Loucy (cell line): ENCODE data around the gene GNB1.

ENCODE experiments used
- H2AFZ ChIP-seq: fragments of 200-600 bp; sonication (generic); 2 replicates; pipeline ENCODE4 v1.6.0; 2016; ENCODE audit warnings: antibody characterized with exemption, mild to moderate bottlenecking, low read length, moderate library complexity
- H3F3A ChIP-seq: fragments of 200-600 bp; 2 replicates; pipeline ENCODE4 v1.6.0; 2016; ENCODE audit warnings: antibody characterized with exemption, low read depth, mild to moderate bottlenecking
- H3K27me3 ChIP-seq: fragments of 200-600 bp; sonication (generic); 2 replicates; pipeline ENCODE4 v1.6.1; 2014; ENCODE audit warnings: low read length, mild to moderate bottlenecking; ENCODE audit not compliant: insufficient read depth, poor library complexity, severe bottlenecking
- H3K36me3 ChIP-seq: fragments of 200-600 bp; sonication (generic); 2 replicates; pipeline ENCODE4 v1.6.1; 2016; ENCODE audit warnings: low read length; ENCODE audit not compliant: insufficient read depth
- H3K4me1 ChIP-seq: fragments of 200-600 bp; sonication (generic); 2 replicates; pipeline ENCODE4 v1.5.1; 2014; ENCODE audit warnings: low read length, mild to moderate bottlenecking; ENCODE audit not compliant: insufficient read depth, poor library complexity, severe bottlenecking
- H3K4me2 ChIP-seq: fragments of 200-600 bp; sonication (generic); 2 replicates; pipeline ENCODE4 v1.6.0; 2014; ENCODE audit warnings: antibody characterized with exemption, low read length, low read depth, mild to moderate bottlenecking; ENCODE audit not compliant: poor library complexity, severe bottlenecking
- H3K4me3 ChIP-seq: fragments of 200-600 bp; sonication (generic); 2 replicates; pipeline ENCODE4 v1.5.1; 2014; ENCODE audit warnings: low read length, mild to moderate bottlenecking, mixed read lengths; ENCODE audit not compliant: poor library complexity, severe bottlenecking
- H3K79me2 ChIP-seq: fragments of 200-600 bp; sonication (generic); 2 replicates; pipeline ENCODE4 v1.6.1; 2014; ENCODE audit warnings: low read length; ENCODE audit not compliant: insufficient read depth
- H3K9ac ChIP-seq: fragments of 200-600 bp; sonication (generic); 2 replicates; pipeline ENCODE4 v1.6.0; 2014; ENCODE audit warnings: mild to moderate bottlenecking, low read depth, low read length, moderate library complexity; ENCODE audit not compliant: poor library complexity, severe bottlenecking
- H3K9me2 ChIP-seq: fragments of 200-600 bp; sonication (generic); replicated peaks from 2 replicates; pipeline ENCODE4 v1.6.1; 2016; ENCODE audit warnings: low read depth, low read length, mixed read lengths
- H3K9me3 ChIP-seq: fragments of 200-600 bp; sonication (generic); 2 replicates; pipeline ENCODE4 v1.6.1; 2014; ENCODE audit warnings: mild to moderate bottlenecking, antibody characterized with exemption, low read length, low read depth; ENCODE audit not compliant: insufficient read depth
- H4K20me1 ChIP-seq: fragments of 200-600 bp; sonication (generic); 2 replicates; pipeline ENCODE4 v1.6.0; 2014; ENCODE audit warnings: antibody characterized with exemption, low read length, mild to moderate bottlenecking; ENCODE audit not compliant: insufficient read depth, poor library complexity, severe bottlenecking
- CTCF ChIP-seq: fragments of 200-600 bp; sonication (generic); conservative IDR thresholded peaks from 2 replicates; pipeline ENCODE4 v1.5.1; 2014; ENCODE audit warnings: mild to moderate bottlenecking, antibody characterized with exemption, low read length
- EZH2phosphoT487 ChIP-seq: fragments of 200-600 bp; IDR thresholded peaks from 2 replicates; pipeline ENCODE4 v1.6.1; 2018; ENCODE audit warnings: antibody characterized with exemption, mild to moderate bottlenecking, moderate library complexity, borderline replicate concordance

Gene GNB1

GRCh38 chr1:1754051-1754815 lies 136.7 kb downstream of the GNB1 start:
- TF ChIP-seq CTCF (no peak), EZH2phosphoT487 (no peak)
- H3K9me3 ChIP-seq = no peaks in the 10 kb centered on the region
- peaks cover 38% of the 10 kb centered on the region; the same call in 1 of the 2 replicates for H3K36me3 ChIP-seq
- no peak overlapping the region for H3K4me2 ChIP-seq
- no peak overlapping the region for H3K4me3 ChIP-seq
- H2AFZ ChIP-seq = no peak overlapping the region
- H3K27me3 ChIP-seq = no peaks in the 10 kb centered on the region
- H3K79me2 ChIP-seq = no peaks in the 10 kb centered on the region
- no peaks in the 10 kb centered on the region for H3K4me1 ChIP-seq
- no peaks in the 10 kb centered on the region for H4K20me1 ChIP-seq
- H3K9me2 ChIP-seq = no peaks in the 10 kb centered on the region
- no peaks in the 10 kb centered on the region for H3F3A ChIP-seq
- H3K9ac ChIP-seq = no peak overlapping the region

DNA sequence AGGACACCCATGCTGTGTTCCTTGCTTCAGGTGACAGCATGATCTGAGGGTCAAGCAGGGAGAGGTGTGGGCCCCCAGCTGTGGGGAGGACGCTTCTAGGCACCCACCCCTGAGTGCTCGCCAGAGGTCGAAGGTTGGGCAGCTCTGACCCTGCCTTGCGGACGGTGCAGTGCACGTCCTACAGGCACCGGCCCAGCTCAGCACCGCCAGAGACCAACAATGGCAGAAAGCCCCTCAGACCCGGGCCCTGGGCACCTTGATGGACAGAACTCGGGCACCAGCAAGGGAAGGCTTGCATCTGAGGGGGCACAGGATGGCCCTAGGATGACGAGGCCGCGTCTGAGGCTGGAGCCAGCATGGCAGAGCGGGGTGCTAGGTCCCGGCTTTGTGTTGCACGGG lies 137.3 kb downstream of the GNB1 start:
- no peak overlapping the region for H2AFZ ChIP-seq
- H3K4me1 ChIP-seq = no peaks in the 10 kb centered on the region
- H3F3A ChIP-seq = no peaks in the 10 kb centered on the region
- peaks cover 38% of the 10 kb centered on the region; the same call in 1 of the 2 replicates for H3K36me3 ChIP-seq
- H3K79me2 ChIP-seq = no peaks in the 10 kb centered on the region
- H3K9me2 ChIP-seq = no peaks in the 10 kb centered on the region
- no peaks in the 10 kb centered on the region for H3K27me3 ChIP-seq
- H3K9ac ChIP-seq = no peak overlapping the region
- no peak overlapping the region for H3K4me2 ChIP-seq
- H4K20me1 ChIP-seq = no peaks in the 10 kb centered on the region
- TF ChIP-seq EZH2phosphoT487 = no peak
- no peak for TF ChIP-seq CTCF
- no peak overlapping the region for H3K4me3 ChIP-seq
- H3K9me3 ChIP-seq = no peaks in the 10 kb centered on the region

- TF ChIP-seq EZH2phosphoT487 (no peak), CTCF (no peak)
- H3K27me3 ChIP-seq = no peaks in the 10 kb centered on the region
- H3K9me3 ChIP-seq = no peaks in the 10 kb centered on the region
- H3K4me1 ChIP-seq = no peaks in the 10 kb centered on the region
- H3K36me3 ChIP-seq = peaks cover 38% of the 10 kb centered on the region; the same call in 1 of the 2 replicates
- H3K9ac ChIP-seq = no peak overlapping the region
- no peaks in the 10 kb centered on the region for H3K79me2 ChIP-seq
- H3K9me2 ChIP-seq = no peaks in the 10 kb centered on the region
- H3K4me2 ChIP-seq = no peak overlapping the region
- no peaks in the 10 kb centered on the region for H4K20me1 ChIP-seq
- H2AFZ ChIP-seq = no peak overlapping the region
- no peak overlapping the region for H3K4me3 ChIP-seq
- no peaks in the 10 kb centered on the region for H3F3A ChIP-seq
Observed at GRCh38 chr1:1752636-1753606, 138.0 kb downstream of the GNB1 start.
